Hindlimb muscle (tissue), 1 donor: Measurements from ENCODE around the gene TMEM167B. TPM values are rescaled to one million over a fixed set of nuclear protein-coding genes. Genes with fewer than 3 reads are reported as not detected.
"Not testable (repeated sequence)": the region's sequence is repeated elsewhere in the genome, so short reads cannot be mapped to it uniquely, and the experiment has no call there.

ENCODE experiments used
- DNase-seq: peaks from one replicate; pipeline ENCODE4 v3.0.0-alpha.2; 2013
- polyA plus RNA-seq: library from polyadenylated mRNA; unstranded; fragments of 120-200 nt; gene quantifications from one replicate; pipeline ENCODE4 v1.2.1, GENCODE V29; 2013; ENCODE audit not compliant: insufficient read length

Gene TMEM167B
- polyA plus RNA-seq, 1 donor = 39.5 TPM

DNA sequence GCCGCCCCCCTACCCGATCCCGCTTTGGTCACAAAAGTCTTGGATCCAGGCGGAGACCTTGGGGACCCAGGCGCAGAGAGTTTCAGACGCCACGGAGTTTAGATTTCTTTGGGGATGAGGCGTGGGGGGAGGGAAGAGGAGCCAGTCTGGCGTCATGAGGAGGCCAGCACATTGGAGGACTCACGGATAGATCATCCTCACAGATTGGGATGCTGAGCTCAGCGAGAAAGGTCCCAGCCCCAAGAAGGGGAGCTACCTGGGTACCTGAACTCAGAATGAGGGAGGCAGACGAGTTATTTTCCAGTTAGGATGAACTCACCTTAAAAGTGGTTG lies 23.7 kb downstream of the TMEM167B start:
- no peak for DNase-seq

DNA sequence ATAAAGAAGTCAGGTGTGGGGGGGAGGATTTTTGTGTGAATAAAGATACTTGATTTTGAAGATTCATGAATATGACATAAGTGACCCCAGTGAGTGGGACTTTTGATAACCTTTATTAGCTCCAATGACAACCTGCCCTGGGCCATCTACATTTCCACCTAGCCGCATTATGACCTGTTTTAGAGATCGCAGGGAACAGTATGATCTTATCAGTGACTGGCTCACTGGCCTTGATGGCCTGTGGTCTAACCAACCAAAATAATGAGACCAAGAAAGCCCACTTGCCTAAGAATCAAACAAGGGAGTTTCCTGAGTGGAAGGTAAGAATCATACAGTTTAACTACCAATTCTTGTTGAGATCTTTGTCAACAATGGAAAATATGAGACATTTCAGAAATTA lies 25.1 kb downstream of the TMEM167B start:
- DNase-seq = no peak

GRCh38 chr1:109116286-109116685 lies 25.7 kb downstream of the TMEM167B start:
- DNase-seq = no peak

- no peak for DNase-seq
These were observed 27.5 kb downstream of the TMEM167B start for GRCh38 chr1:109118089-109118488.

DNA sequence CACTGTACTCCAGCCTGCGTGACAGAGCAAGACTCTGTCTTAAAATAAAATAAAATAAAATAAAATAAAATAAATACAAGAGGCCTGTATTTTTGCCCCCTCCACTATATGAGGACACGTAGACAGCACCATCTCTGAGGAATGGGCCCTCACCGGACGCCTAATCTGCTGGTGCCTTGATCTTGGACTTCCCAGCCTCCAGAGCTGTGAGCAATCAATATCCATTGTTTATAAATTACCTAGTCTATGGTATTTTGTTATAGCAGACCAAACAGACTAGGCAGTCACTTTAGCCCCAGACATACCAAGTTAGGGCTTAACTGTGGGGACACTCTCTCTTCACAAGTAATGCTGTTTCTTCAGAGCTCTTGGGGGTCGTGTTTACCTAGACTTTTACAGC lies 29.8 kb downstream of the TMEM167B start:
- DNase-seq = no peak

DNA sequence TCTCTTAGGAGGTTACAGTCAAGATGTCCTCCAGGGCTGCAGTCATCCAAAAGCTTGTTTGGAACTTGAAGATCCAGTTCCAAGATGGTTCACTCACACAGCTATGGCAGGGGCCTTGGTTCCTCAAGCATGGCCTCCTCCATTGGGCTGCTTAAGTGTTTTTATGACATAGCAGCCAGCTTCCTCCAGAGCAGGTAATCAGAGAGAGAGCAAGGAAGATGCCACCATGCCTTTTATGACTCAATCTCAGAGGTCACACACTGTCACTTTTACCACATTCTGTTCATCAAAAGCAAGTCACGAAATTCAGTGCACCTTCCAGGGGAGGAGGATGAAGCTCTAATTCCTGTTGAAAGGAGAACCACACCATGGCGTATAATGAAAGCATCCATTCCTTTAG lies 40.5 kb downstream of the TMEM167B start:
- no peak for DNase-seq

GRCh38 chr1:109131800-109132199 lies 41.2 kb downstream of the TMEM167B start:
- no peak for DNase-seq

- DNase-seq = no peak
These were observed 42.6 kb downstream of the TMEM167B start for GRCh38 chr1:109133002-109133706.

- no peak for DNase-seq
These were observed 43.3 kb downstream of the TMEM167B start for GRCh38 chr1:109133815-109134214.

GRCh38 chr1:109134423-109134822 lies 43.9 kb downstream of the TMEM167B start:
- DNase-seq = no peak

DNA sequence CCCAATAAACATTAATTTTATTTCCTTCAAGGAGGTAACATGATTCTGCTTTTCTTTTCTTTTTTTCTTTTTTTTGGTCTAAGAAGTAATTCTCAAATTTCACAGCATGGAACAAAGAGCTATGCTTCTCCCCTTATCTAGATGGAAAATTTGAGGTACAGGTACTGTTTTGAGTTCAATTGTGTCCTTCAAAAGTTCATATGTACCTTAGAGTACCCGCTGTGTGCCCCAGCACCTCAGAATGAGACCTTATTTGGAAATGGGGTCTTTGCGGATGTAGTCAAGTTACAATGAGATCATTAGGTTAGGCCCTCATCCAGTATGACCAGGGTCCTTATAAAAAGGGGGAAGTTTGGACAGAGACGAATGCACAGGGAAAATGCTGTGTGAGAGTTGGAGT lies 45.4 kb downstream of the TMEM167B start:
- DNase-seq = no peak

GRCh38 chr1:109136766-109137165 lies 46.2 kb downstream of the TMEM167B start:
- no peak for DNase-seq

- DNase-seq = no peak
These were observed 47.4 kb downstream of the TMEM167B start for GRCh38 chr1:109137958-109138357.

GRCh38 chr1:109138358-109138757 lies 47.8 kb downstream of the TMEM167B start:
- DNase-seq = no peak

GRCh38 chr1:109140392-109140791 lies 49.8 kb downstream of the TMEM167B start:
- DNase-seq = no peak

DNA sequence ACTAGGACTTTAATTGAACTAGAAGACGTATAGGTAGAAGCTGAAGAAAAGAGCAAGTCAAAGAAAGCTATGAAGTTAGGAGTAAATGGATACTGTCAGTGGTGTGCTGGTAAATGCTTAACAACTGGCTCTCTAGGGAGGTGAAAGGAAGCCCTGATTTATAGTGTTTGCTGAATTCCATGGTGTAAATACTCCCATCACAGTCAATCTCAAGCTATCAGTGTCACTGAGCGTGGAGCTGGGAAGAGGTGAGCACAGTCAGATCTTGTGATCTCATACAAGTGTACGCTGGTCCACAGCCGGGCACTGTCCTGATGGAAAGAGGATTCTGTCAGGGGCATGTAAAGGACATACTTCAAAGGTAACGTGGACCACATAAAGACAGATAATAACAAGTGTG lies 51.7 kb downstream of the TMEM167B start:
- DNase-seq = no peak

DNA sequence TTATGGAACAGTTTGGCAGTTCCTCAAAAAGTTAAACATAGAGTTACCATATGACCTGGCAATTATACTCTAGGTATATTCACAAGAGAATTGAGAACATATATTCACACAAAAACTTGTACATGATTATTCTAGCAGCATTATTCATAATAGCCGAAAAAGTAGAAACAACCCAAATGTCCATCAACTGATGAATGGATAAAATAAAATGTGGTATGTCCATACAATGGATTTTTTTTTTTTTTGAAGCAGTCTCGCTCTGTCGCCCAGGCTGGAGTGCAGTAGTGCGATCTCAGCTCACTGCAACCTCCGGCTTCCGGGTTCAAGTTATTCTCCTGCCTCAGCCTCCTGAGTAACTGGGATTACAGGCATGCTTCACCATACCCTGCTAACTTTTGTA lies 52.2 kb downstream of the TMEM167B start:
- DNase-seq = not testable (repeated sequence)

Other genes with a start within 250 kb of the TMEM167B start
- gene AKNAD1, start 233.7 kb upstream of the TMEM167B start, polyA plus RNA-seq = 2.8 TPM
- 27.9 TPM for gene GPSM2, start 213.8 kb upstream of the TMEM167B start, polyA plus RNA-seq
- gene CLCC1, start 127.3 kb upstream of the TMEM167B start, polyA plus RNA-seq = 34.0 TPM
- gene WDR47, start 48.7 kb upstream of the TMEM167B start, polyA plus RNA-seq = 10.8 TPM
- gene TAF13, start 14.8 kb upstream of the TMEM167B start, polyA plus RNA-seq = 34.1 TPM
- 0.27 TPM for gene ELAPOR1, start 23.4 kb downstream of the TMEM167B start, polyA plus RNA-seq
- 83.1 TPM for gene SARS1, start 123.2 kb downstream of the TMEM167B start, polyA plus RNA-seq
- gene CELSR2, start 158.8 kb downstream of the TMEM167B start, polyA plus RNA-seq = 4.1 TPM
- gene PSRC1, start 192.4 kb downstream of the TMEM167B start, polyA plus RNA-seq = 11.1 TPM
- gene MYBPHL, start 216.2 kb downstream of the TMEM167B start, polyA plus RNA-seq = 0.94 TPM